ENCODE data around the gene MCOLN1. TPM values are rescaled to one million over a fixed set of nuclear protein-coding genes. Genes with fewer than 3 reads are reported as not detected.

MCOLN1 gene
- total RNA-seq, 1 donor from 2014 or later = 3.6 TPM

GRCh38 chr19:7478843-7479227, 43.6 kb upstream of the MCOLN1 start:
- H3K4me3 ChIP-seq (ENCODE audit: low read depth, low read length) = no peak overlapping the region
- no peak for TF ChIP-seq CTCF (conservative IDR thresholded peaks at IDR 0.05; ENCODE audit: low read depth, low read length)
- DNase-seq (ENCODE audit: low read depth) = no peak

GRCh38 chr19:7480222-7480969, 42.0 kb upstream of the MCOLN1 start:
- no peak for DNase-seq (ENCODE audit: low read depth)
- H3K4me3 ChIP-seq (ENCODE audit: low read depth, low read length) = no peak overlapping the region
- TF ChIP-seq CTCF (conservative IDR thresholded peaks at IDR 0.05; ENCODE audit: low read depth, low read length) = no peak

- DNase-seq (ENCODE audit: low read depth) = no peak
- no peak overlapping the region for H3K4me3 ChIP-seq (ENCODE audit: low read depth, low read length)
- TF ChIP-seq CTCF (conservative IDR thresholded peaks at IDR 0.05; ENCODE audit: low read depth, low read length) = no peak
Measured at GRCh38 chr19:7480970-7481255, 41.5 kb upstream of the MCOLN1 start.

- no peak for TF ChIP-seq CTCF (conservative IDR thresholded peaks at IDR 0.05; ENCODE audit: low read depth, low read length)
- no peak for DNase-seq (ENCODE audit: low read depth)
- H3K4me3 ChIP-seq (ENCODE audit: low read depth, low read length) = no peak overlapping the region
Measured at GRCh38 chr19:7482584-7483439, 39.6 kb upstream of the MCOLN1 start.

GRCh38 chr19:7483720-7484201, 38.7 kb upstream of the MCOLN1 start:
- no peak for TF ChIP-seq CTCF (conservative IDR thresholded peaks at IDR 0.05; ENCODE audit: low read depth, low read length)

GRCh38 chr19:7486923-7487322, 35.5 kb upstream of the MCOLN1 start:
- TF ChIP-seq CTCF (conservative IDR thresholded peaks at IDR 0.05; ENCODE audit: low read depth, low read length) = no peak
- no peak for DNase-seq (ENCODE audit: low read depth)
- no peak overlapping the region for H3K4me3 ChIP-seq (ENCODE audit: low read depth, low read length)

More at GRCh38 chr19:7483720-7484201, 38.7 kb upstream of the MCOLN1 start:
- H3K4me3 ChIP-seq (ENCODE audit: low read depth, low read length) = no peak overlapping the region
- DNase-seq (ENCODE audit: low read depth) = no peak
